ENCODE measurements around the gene BCDIN3D. TPM values are rescaled to one million over a fixed set of nuclear protein-coding genes. Genes with fewer than 3 reads are reported as not detected.

BCDIN3D gene
- total and polyA plus RNA-seq, 2 donors (not counting 3 experiments of a cell fraction or from before 2014, with no cell fraction given), result 1.8 to 3.1 TPM

DNA sequence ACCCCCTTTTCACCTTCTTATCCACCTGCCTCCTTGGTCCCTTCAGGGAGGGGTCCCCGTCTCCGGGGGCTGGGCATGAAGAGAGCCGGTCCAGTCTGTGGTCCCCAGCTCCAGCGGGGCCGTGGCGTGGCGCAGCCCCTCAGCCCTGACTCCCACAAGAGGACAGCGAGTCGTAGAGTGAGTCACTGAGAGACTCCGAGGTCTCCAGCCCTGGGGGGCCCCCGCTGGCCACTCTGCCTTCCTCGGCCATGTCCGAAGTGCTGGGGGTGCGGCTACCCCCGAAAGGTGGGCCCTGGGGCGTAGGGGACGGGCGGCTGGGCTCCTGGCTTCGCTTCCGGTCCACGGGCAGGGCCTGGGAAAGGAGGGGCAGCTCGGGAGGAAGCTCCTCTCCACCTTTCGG is 51.2 kb downstream of the BCDIN3D start:
- no peak overlapping the region for H3K4me2 ChIP-seq (ENCODE audit: insufficient read depth, low read length)
- CTCF ChIA-PET, result interaction anchor here (1.2 to 1.7 kb wide), 2 partner anchors 50 to 279 kb away, joined by 3 to 5 read pairs; partner anchors contain the start of gene TMBIM6
- no peak overlapping the region for H3K9ac ChIP-seq (replicated peaks; ENCODE audit: extremely low read depth, insufficient read depth, low read length)
- no peak overlapping the region for H3K27ac ChIP-seq (ENCODE audit: insufficient read depth, low read depth, low read length)
- no TSS peak for BruUV-seq (replicated peaks)
- no peaks in the 10 kb centered on the region for H4K20me1 ChIP-seq (replicated peaks; ENCODE audit: control insufficient read depth, extremely low read depth, insufficient read depth, low read length)
- no peak overlapping the region for H2AFZ ChIP-seq (ENCODE audit: low read depth, low read length)
- H3K79me2 ChIP-seq (ENCODE audit: control insufficient read depth, insufficient read depth, low read length), result no peaks in the 10 kb centered on the region
- peaks cover 9% of the 10 kb centered on the region for H3K4me1 ChIP-seq (ENCODE audit: control insufficient read depth, extremely low read depth, insufficient read depth, low read length)
- no peak for TF ChIP-seq POLR2AphosphoS5 (IDR thresholded peaks at IDR 0.05; ENCODE audit: insufficient read depth, low read depth, low read length)
- no peak for TF ChIP-seq POLR2A (IDR thresholded peaks at IDR 0.05; ENCODE audit: low read depth, low read length)
- TF ChIP-seq, protein P1, sequence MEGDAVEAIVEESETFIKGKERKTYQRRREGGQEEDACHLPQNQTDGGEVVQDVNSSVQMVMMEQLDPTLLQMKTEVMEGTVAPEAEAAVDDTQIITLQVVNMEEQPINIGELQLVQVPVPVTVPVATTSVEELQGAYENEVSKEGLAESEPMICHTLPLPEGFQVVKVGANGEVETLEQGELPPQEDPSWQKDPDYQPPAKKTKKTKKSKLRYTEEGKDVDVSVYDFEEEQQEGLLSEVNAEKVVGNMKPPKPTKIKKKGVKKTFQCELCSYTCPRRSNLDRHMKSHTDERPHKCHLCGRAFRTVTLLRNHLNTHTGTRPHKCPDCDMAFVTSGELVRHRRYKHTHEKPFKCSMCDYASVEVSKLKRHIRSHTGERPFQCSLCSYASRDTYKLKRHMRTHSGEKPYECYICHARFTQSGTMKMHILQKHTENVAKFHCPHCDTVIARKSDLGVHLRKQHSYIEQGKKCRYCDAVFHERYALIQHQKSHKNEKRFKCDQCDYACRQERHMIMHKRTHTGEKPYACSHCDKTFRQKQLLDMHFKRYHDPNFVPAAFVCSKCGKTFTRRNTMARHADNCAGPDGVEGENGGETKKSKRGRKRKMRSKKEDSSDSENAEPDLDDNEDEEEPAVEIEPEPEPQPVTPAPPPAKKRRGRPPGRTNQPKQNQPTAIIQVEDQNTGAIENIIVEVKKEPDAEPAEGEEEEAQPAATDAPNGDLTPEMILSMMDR (IDR thresholded peaks at IDR 0.05; ENCODE audit: extremely low read depth in 1 of 2, insufficient read depth in 1 of 2, low read depth in 1 of 2, low read length in 2 of 2), result no peak
- TF ChIP-seq, protein P2, sequence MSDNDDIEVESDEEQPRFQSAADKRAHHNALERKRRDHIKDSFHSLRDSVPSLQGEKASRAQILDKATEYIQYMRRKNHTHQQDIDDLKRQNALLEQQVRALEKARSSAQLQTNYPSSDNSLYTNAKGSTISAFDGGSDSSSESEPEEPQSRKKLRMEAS (IDR thresholded peaks at IDR 0.05; ENCODE audit: insufficient read depth, insufficient read length), result no peak
- TF ChIP-seq GATA2 (IDR thresholded peaks at IDR 0.05; ENCODE audit: insufficient read depth, insufficient read length, low read depth, low read length), result no peak
- no peak for TF ChIP-seq FOS (IDR thresholded peaks at IDR 0.05; ENCODE audit: borderline replicate concordance, insufficient read depth, low read length)
- TF ChIP-seq MYC (IDR thresholded peaks at IDR 0.05; ENCODE audit: low read depth, low read length), result no peak
- no peak for TF ChIP-seq EZH2 (IDR thresholded peaks at IDR 0.05; ENCODE audit: borderline replicate concordance, low read depth, low read length, severe bottlenecking)
- no peak for TF ChIP-seq JUN (IDR thresholded peaks at IDR 0.05; ENCODE audit: borderline replicate concordance, insufficient read depth, insufficient read length, low read depth)
- FAIRE-seq, result no peak
- no peaks in the 10 kb centered on the region for H3K27me3 ChIP-seq (ENCODE audit: control insufficient read depth in 2 of 2, insufficient read depth in 2 of 2, low read length in 2 of 2)
- no peaks in the 10 kb centered on the region for H3K9me1 ChIP-seq (replicated peaks; ENCODE audit: control insufficient read depth, extremely low read depth, insufficient read depth, low read length)
- intact Hi-C loops (cut with micrococcal nuclease) (no loop called here), dilution Hi-C loops (cut with MboI; ENCODE audit: extremely low pct_ligation_motif_present, low sequenced_read_pairs) (no loop called here)
- H3K4me3 ChIP-seq (replicated peaks in 1 of 3; ENCODE audit: insufficient read depth in 1 of 3, low read depth in 1 of 3, low read length in 3 of 3), result no peak overlapping the region
- DNase-seq (ENCODE audit: low read depth, low spot score), result no peak
- H3K9me3 ChIP-seq (replicated peaks; ENCODE audit: control insufficient read depth, insufficient read depth, low read length), result no peaks in the 10 kb centered on the region
- H3K36me3 ChIP-seq (ENCODE audit: control insufficient read depth in 2 of 2, extremely low read depth in 1 of 2, insufficient read depth in 2 of 2, low read length in 2 of 2), result peaks cover 0 to 19% of the 10 kb centered on the region in 2 experiments
- POLR2A ChIA-PET, result no interaction called here
